IPS DF 6.9 (cell line): ENCODE data around the gene SRSF9.
"Not testable (repeated sequence)": the region's sequence is repeated elsewhere in the genome, so short reads cannot be mapped to it uniquely, and the experiment has no call there.

Experiments
- DNase-seq: peaks from one replicate; pipeline ENCODE4 v3.0.0-alpha.2; 2013; ENCODE audit warnings: low read depth, low spot score
- H3K27ac ChIP-seq: one replicate; pipeline ENCODE4 v1.5.1; 2013; ENCODE audit warnings: low read length, control low read depth
- H3K27me3 ChIP-seq: 2 replicates; pipeline ENCODE4 v1.6.1; 2013; ENCODE audit warnings: mild to moderate bottlenecking, low read length; ENCODE audit not compliant: control insufficient read depth, insufficient read depth
- H3K36me3 ChIP-seq: 2 replicates; pipeline ENCODE4 v1.6.1; 2013; ENCODE audit warnings: low read length; ENCODE audit not compliant: control insufficient read depth, insufficient read depth
- H3K4me1 ChIP-seq: 2 replicates; pipeline ENCODE4 v1.6.1; 2013; ENCODE audit warnings: low read length; ENCODE audit not compliant: control insufficient read depth, insufficient read depth
- H3K4me3 ChIP-seq: 2 replicates; pipeline ENCODE4 v1.5.1; 2013; ENCODE audit warnings: mild to moderate bottlenecking, low read length
- H3K9me3 ChIP-seq: 2 replicates; pipeline ENCODE4 v1.6.1; 2013; ENCODE audit warnings: low read length, inconsistent platforms; ENCODE audit not compliant: control insufficient read depth, insufficient read depth
- WGBS: extraction: QIAGEN DNeasy Blood & Tissue Kit; methylation state at CpG from one replicate; pipeline ENCODE4 v1.1.7; 2013; ENCODE audit warnings: mixed read lengths, missing lambda C conversion rate; ENCODE audit not compliant: insufficient read length, insufficient coverage; 5-methylcytosine and 5-hydroxymethylcytosine counted together

Gene SRSF9

DNA sequence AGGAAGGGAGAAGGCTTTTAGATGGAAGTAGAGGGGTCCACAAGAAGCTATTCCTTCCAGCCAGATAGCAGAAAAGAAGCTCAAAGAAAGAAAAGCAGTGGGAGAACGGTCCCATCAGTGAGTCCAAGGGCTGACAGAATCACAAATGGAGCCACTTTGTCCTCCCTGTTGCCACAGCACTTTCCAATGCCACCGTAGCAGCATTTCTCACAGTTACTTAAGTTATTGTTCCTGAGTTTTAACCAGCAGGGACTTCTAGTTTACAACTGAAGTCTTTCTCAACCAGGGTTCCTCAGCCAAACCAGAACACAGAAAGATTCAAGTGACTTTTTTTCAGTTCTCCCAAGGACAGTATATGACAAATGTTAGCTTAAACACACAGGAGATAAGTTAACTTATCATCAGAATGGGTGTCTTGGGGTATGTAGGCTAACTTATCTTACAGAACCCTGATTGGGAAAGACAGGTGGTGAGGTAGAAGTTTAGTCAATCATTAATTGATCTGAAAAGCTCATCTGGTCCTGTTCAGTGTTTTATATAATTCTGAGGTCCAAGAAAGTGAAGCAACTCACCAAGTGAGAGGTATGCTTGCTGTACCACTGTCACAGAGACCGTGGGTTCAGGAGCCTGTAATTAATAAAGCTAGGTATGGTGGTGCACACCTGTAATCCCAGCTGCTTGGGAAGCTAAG lies 16.3 kb downstream of the SRSF9 start:
- H3K4me1 ChIP-seq = no peaks in the 10 kb centered on the region
- DNase-seq = no peak
- no peaks in the 10 kb centered on the region for H3K27me3 ChIP-seq
- WGBS = no CpG with 5 or more reads among the region's 3 CpGs
- H3K36me3 ChIP-seq = peaks cover 6% of the 10 kb centered on the region; the same call in 1 of the 2 replicates
- no peak overlapping the region for H3K4me3 ChIP-seq
- no peak overlapping the region for H3K27ac ChIP-seq
- H3K9me3 ChIP-seq = no peaks in the 10 kb centered on the region

- not testable (repeated sequence) for H3K4me1 ChIP-seq, H3K36me3 ChIP-seq, H3K27ac ChIP-seq, DNase-seq, H3K9me3 ChIP-seq, H3K4me3 ChIP-seq, H3K27me3 ChIP-seq
- no CpG with 5 or more reads among the region's 5 CpGs for WGBS
Observed at GRCh38 chr12:120452524-120452923, 17.0 kb downstream of the SRSF9 start.

DNA sequence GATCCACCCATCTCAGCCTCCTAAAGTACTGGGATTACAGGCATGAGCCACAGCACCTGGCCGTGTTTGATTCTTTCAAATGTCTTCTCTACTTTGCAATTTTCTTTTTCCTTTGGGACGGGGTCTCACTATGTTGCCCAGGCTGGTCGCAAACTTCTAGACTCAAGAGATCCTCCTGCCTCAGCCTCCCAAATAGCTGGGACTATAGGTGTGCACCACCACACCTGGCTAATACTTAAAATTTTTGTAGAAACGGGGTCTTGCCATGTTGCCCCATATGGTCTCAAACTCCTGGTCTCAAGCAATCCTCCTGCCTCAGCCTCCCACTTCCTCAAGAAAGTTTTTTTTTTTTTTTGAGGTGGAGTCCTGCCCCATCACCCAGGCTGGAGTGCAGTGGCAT lies 21.6 kb downstream of the SRSF9 start:
- WGBS = no CpG with 5 or more reads among the region's 4 CpGs

GRCh38 chr12:120446844-120447178 lies 22.7 kb downstream of the SRSF9 start:
- H3K4me1 ChIP-seq, H3K27me3 ChIP-seq, H3K27ac ChIP-seq, H3K9me3 ChIP-seq, H3K36me3 ChIP-seq, DNase-seq: not testable (repeated sequence)
- H3K4me3 ChIP-seq = peak overlapping the region; percentile 82
- WGBS = no CpG with 5 or more reads among the region's 17 CpGs

More for the DNA sequence above, 21.6 kb downstream of the SRSF9 start:
- Histone ChIP-seq H3K36me3 (peaks cover 4% of the 10 kb centered on the region; the same call in 1 of the 2 replicates), H3K27me3 (no peaks in the 10 kb centered on the region), H3K4me1 (no peaks in the 10 kb centered on the region), H3K9me3 (no peaks in the 10 kb centered on the region), H3K27ac (no peak overlapping the region), H3K4me3 (no peak overlapping the region)
- DNase-seq = no peak

DNA sequence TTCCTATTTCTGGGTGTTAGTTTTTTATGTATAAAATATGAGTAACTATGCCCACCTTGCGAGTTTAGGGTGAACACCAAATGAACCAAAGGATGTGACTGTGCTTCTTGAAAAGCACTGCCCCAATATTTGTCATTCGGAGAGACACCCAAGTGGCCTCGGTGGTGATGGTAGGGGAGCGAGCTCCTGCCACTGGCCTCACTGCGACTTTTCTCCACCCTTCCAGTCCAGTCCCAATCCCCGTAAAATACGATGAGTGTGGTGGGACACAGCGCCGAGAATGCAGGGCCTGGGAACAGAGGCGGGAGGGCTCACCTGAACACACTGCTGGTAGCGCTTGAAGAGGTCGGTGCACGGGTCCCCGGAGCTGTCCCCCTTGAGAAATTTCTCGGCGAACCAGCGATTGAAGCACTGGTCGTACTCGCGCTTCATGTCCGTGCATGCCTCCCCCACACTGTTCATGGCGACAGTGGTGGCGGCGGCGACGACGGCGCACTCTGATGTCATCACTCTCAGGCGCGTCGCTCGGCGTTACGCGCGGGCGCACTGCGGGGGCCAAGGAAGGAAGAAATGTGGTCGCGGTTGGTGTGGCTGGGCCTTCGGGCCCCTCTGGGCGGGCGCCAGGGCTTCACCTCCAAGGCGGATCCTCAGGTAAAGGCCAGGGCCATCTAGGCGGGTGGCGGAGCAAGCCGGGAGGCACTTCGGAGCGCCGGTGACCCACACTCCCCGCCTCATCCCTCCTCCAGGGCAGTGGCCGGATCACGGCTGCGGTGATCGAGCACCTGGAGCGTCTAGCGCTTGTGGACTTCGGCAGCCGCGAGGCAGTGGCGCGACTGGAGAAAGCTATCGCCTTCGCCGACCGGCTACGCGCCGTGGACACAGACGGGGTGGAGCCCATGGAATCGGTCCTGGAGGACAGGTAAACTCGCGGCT lies 23.4 kb downstream of the SRSF9 start, which contains the start of the genes GATC and TRIAP1:
TSS of gene GATC (plus strand) at position 534 of the 933 bp plus-strand sequence. CDS start at position 571, 37 bp downstream.
TSS of gene TRIAP1 (minus strand) at position 474 of the 933 bp plus-strand sequence. CDS start at position 462, 12 bp downstream.
- Histone ChIP-seq H3K27ac (no peak within 1 kb of the TSS), H3K36me3 (0 out of 2 replicates have a peak, but pooled peaks cover 4% of the 10 kb centered on the region), H3K4me3 (peak within 1 kb of the TSS; percentile 82), H3K9me3 (no peaks in the 10 kb centered on the region), H3K4me1 (no peaks in the 10 kb centered on the region), H3K27me3 (no peaks in the 10 kb centered on the region)
- DNase-seq = no peak
- WGBS = no CpG with 5 or more reads among the region's 73 CpGs

- no peak for DNase-seq
- H3K27ac ChIP-seq = no peak overlapping the region
- no peaks in the 10 kb centered on the region for H3K27me3 ChIP-seq
- peaks cover 5% of the 10 kb centered on the region; the same call in 1 of the 2 replicates for H3K36me3 ChIP-seq
- no peak overlapping the region for H3K4me3 ChIP-seq
- WGBS = no CpG with 5 or more reads among the region's 2 CpGs
- H3K9me3 ChIP-seq = no peaks in the 10 kb centered on the region
- no peaks in the 10 kb centered on the region for H3K4me1 ChIP-seq
Observed at GRCh38 chr12:120444676-120445075, 24.9 kb downstream of the SRSF9 start.

GRCh38 chr12:120439646-120440247 lies 29.8 kb downstream of the SRSF9 start:
- Histone ChIP-seq H3K36me3 (peaks cover 5% of the 10 kb centered on the region; the same call in 1 of the 2 replicates), H3K4me1 (no peaks in the 10 kb centered on the region), H3K4me3 (no peak overlapping the region), H3K27me3 (no peaks in the 10 kb centered on the region), H3K27ac (no peak overlapping the region), H3K9me3 (no peaks in the 10 kb centered on the region)
- no peak for DNase-seq
- no CpG with 5 or more reads among the region's 6 CpGs for WGBS

GRCh38 chr12:120438495-120439198 lies 30.9 kb downstream of the SRSF9 start:
- no peaks in the 10 kb centered on the region for H3K9me3 ChIP-seq
- peak overlapping the region; percentile 85; the same call in 1 of the 2 replicates for H3K4me3 ChIP-seq
- H3K4me1 ChIP-seq = no peaks in the 10 kb centered on the region
- peaks cover 5% of the 10 kb centered on the region; the same call in 1 of the 2 replicates for H3K36me3 ChIP-seq
- no peak overlapping the region for H3K27ac ChIP-seq
- DNase-seq = no peak
- WGBS = no CpG with 5 or more reads among the region's 17 CpGs
- no peaks in the 10 kb centered on the region for H3K27me3 ChIP-seq

GRCh38 chr12:120437735-120438494 lies 31.6 kb downstream of the SRSF9 start, which contains the start of gene COX6A1:
Gene COX6A1, plus strand, starts transcription at chr12:120438113. Its CDS starts 14 bp downstream, at chr12:120438127.
- no peaks in the 10 kb centered on the region for H3K27me3 ChIP-seq
- no peaks in the 10 kb centered on the region for H3K4me1 ChIP-seq
- H3K27ac ChIP-seq = no peak within 1 kb of the TSS
- WGBS = no CpG with 5 or more reads among the region's 59 CpGs
- peak within 1 kb of the TSS; percentile 85 for H3K4me3 ChIP-seq
- peaks cover 5% of the 10 kb centered on the region; the same call in 1 of the 2 replicates for H3K36me3 ChIP-seq
- no peaks in the 10 kb centered on the region for H3K9me3 ChIP-seq
- DNase-seq = peak; percentile 98
